VCaP (cell line): ENCODE data around the gene IRF7.
A peak's percentile ranks its signal among the peaks of the same experiment; 100 is the strongest.
"Not testable (repeated sequence)": the region's sequence is repeated elsewhere in the genome, so short reads cannot be mapped to it uniquely, and the experiment has no call there.

Source experiments
- H3K27ac ChIP-seq: fragments of 450-650 bp; 2 replicates; pipeline ENCODE4 v1.5.1; 2017
- CTCF ChIP-seq: fragments of 450-650 bp; conservative IDR thresholded peaks from 2 replicates; pipeline ENCODE4 v1.5.1; 2017; ENCODE audit warnings: mild to moderate bottlenecking, moderate library complexity

IRF7 gene

DNA sequence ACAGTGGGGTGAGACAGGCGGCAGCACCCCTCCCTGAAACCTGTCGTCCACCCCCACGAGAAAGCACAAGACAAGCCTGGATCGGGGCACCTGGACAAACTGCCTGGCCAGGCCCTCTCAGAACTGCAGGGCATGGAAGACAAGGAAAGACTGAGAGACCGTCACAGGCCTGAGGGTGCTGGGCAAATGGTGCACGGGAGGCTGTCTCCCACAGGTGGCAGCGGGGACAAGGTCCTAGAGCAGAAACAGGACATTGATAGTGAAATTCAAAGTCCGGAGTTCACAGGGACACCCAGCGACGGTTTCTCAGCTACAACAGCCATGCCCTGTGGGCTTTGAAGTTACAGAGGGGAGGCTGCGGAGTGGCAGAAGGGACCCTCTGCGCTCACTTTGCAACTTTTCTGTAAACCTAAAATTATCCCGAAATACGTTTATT, 42.0 kb upstream of the IRF7 start:
- TF ChIP-seq CTCF = no peak

GRCh38 chr11:656866-657265, 41.1 kb upstream of the IRF7 start:
- H3K27ac ChIP-seq = peak overlapping the region; percentile 73; the same call in 1 of the 2 replicates

More for the DNA sequence above, 42.0 kb upstream of the IRF7 start:
- peak overlapping the region; percentile 73; the same call in 1 of the 2 replicates for H3K27ac ChIP-seq

GRCh38 chr11:656426-656825, 40.7 kb upstream of the IRF7 start:
- peak overlapping the region; percentile 73 for H3K27ac ChIP-seq
- TF ChIP-seq CTCF = no peak

More at GRCh38 chr11:656866-657265, 41.1 kb upstream of the IRF7 start:
- no peak for TF ChIP-seq CTCF

GRCh38 chr11:655036-655726, 39.4 kb upstream of the IRF7 start:
- peak overlapping the region; percentile 73 for H3K27ac ChIP-seq
- TF ChIP-seq CTCF = no peak

DNA sequence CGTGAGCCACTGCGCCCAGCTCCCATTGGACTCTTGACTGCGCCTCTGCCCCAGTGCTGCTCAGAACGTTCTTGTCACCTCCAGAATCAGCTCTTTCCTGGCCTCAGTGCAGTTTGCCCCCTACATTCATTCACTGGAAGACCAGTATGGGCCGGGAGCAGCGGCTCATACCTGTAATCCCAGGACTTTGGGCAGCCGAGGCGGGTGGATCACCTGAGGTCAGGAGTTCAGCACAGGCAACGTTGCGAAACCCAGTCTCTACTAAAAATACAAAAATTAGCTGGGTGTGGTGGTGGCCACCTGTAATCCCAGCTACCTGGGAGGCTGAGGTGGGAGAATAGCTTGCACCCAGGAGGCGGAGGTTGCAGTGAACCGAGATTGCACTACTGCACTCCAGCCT, 38.7 kb upstream of the IRF7 start:
- H3K27ac ChIP-seq = peak overlapping the region; percentile 73

DNA sequence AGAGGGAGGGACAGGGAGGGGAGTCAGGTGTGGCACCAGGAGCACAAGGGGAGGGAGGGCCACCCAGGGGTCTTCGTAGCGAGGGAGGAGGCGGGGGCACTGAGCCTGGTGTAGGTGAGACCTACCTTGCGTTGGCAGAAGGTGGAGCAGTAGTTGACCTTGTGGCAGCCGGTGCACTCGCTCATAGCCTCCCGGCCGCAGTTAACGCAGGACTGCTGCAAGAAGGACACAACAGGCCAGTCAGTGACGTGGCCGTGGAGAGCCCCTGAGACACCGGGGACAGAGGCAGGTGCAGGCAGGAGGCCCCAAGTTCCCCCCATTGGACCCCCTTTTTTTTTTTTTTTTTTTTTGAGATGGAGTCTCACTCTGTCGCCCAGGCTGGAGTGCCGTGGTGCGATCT, 38.1 kb upstream of the IRF7 start:
- H3K27ac ChIP-seq = peak overlapping the region; percentile 73

GRCh38 chr11:653136-653535, 37.4 kb upstream of the IRF7 start:
- H3K27ac ChIP-seq = not testable (repeated sequence)

More for the DNA sequence above, 38.1 kb upstream of the IRF7 start:
- no peak for TF ChIP-seq CTCF

DNA sequence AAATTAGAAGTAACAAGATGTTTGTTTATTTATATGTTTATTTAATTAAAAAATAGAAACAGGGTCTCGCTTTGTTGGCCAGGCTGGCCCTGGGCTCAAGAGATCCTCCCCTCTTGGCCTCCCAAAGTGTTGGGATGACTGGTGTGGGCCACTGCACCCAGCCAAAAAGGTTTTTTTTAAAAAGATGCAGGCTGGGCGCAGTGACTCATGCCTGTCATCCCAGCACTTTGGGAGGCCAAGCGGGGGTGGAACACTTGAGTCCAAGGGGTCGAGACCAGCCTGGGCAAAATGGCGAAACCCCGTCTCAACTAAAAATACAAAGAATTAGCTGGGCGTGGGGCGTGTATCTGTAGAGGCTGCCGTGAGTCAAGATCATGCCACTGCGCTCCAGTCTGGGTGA, 34.7 kb upstream of the IRF7 start:
- TF ChIP-seq CTCF = no peak
- H3K27ac ChIP-seq = no peak overlapping the region

DNA sequence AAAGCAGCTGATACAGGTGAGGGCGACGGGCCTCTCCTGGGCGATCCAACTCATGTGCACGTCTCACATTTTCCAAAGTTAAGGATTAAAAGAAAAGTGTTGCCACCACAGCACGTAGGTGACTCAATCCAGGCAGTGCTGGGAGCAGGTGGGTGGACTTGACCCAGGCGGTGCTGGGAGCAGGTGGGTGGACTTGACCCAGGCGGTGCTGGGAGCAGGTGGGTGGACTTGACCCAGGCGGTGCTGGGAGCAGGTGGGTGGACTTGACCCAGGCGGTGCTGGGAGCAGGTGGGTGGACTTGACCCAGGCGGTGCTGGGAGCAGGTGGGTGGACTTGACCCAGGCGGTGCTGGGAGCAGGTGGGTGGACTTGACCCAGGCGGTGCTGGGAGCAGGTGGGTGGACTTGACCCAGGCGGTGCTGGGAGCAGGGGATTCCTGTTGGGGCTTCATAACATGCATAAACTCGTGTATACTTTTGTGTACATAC, 32.0 kb upstream of the IRF7 start:
- not testable (repeated sequence) for H3K27ac ChIP-seq
